HG03064 (cell line): ENCODE measurements around the gene NFAT5.
"Not testable (repeated sequence)": the region's sequence is repeated elsewhere in the genome, so short reads cannot be mapped to it uniquely, and the experiment has no call there.

Experiments
- ATAC-seq: cut with Tn5 transposase; IDR thresholded peaks from one replicate; pipeline ENCODE4 v1.9.1; 2021; ENCODE audit warnings: low read depth; ENCODE audit not compliant: unreplicated experiment

NFAT5 gene

DNA sequence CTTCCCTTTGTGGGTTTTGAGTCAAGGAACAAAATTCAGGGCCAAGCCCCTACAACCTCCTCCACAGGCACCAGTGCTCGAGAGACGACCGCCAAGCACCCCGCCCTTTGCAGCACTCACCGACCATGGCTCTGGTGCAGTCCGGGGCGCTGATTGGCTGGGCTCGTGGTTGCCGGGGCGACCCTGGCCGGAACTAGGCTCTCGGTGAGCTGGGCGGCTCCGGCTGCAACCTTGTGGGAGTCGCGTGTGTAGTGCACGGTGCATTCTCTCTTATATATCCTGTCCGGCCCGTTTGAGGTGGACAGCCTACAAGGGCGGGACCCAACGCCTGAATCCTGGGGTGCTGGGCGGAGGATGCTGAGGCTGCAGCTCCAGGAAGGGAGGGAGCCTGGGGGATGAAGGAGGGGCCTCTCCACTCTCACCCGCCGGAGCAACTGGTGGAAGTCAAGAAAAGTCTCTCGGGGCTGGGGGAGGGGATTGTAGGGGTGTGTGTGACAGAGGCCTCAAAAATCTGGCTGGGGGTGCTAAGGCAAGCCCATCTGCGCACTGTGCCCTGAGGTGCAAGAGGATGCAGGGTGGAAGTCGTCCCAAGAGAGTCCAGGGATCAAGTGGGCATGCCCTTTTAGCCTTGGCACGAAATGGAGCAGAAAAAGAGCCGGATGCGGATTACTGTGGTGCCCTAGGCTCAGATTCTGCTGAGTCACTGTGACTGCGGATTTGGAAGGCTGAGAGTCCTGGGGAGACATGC lies 160.7 kb downstream of the NFAT5 start, which contains the start of gene NQO1:
TSS of gene NQO1 (minus strand) at position 248 of the 748 bp plus-strand sequence. CDS start at position 127, 121 bp downstream.
- ATAC-seq = peak; percentile 94

DNA sequence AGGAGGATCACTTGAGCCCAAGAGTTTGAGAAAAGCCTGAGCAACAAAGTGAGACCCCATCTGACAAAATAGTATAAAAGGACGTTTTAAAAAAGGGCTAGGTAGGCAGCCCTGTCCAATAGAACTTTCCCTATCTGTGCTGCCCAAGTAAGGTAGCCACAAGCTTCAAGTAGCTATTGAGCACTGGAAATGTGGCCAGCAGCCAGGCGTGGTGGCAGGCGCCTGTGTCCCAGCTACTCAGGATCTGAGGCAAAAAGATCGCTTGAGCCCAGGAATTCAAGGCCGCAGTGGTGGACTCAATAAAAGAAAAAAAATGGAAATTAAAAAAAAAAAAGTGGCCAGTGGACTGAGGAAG lies 162.1 kb downstream of the NFAT5 start:
- ATAC-seq = no peak

DNA sequence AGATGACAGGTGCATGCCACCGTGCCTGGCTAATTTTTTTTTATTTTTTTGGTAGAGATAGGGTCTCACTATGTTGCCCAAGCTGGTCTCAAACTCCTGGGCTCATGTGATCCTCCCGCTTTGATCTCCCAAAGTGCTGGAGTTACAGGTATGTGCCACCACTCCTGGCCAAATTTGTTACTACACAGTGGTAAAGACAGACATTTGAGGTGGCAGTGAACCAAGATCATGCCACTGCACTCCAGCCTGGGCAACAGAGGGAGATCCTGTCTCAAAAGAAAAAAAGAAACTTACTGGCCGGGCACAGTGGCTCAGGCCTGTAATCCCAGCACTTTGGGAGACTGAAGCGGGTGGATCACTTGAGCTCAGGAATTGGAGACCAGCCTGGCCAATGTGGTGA lies 163.3 kb downstream of the NFAT5 start:
- not testable (repeated sequence) for ATAC-seq

DNA sequence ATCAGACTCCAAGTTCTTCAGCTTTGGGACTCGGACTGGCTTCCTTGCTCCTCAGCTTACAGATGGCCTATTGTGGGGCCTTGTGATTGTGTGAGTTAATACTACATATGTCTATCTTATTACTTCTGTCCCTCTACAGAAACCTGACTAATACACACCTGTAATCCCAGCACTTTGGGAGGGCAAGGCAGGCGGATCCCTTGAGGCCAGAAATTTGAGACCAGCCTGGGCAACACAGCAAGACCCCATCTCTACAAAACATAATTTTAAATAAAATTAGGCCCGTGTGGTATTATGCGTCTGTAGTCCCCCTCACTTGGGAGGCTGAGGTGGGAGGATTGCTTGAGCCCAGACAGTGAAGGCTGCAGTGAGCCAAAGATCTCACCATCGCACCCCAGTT lies 165.5 kb downstream of the NFAT5 start:
- not testable (repeated sequence) for ATAC-seq

DNA sequence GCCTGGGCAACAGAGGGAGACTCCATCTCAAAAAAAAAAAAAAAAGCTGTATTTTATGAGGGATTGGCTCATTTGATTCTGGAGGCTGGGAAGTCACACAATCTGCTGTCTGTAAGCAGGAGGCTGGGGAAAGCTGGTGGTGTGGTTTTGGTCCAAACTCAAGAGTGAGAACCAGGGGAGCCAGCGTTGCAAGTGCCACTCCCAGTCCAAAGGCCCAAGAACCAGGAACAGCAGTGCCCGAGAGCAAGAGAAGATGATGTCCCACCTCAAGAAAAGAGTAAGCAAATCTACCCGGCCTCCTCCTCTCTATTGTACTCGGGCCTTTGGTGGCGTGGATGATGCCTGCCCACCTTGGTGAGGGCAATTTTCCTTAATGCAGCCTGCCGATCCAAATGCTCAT lies 166.3 kb downstream of the NFAT5 start:
- ATAC-seq = no peak

DNA sequence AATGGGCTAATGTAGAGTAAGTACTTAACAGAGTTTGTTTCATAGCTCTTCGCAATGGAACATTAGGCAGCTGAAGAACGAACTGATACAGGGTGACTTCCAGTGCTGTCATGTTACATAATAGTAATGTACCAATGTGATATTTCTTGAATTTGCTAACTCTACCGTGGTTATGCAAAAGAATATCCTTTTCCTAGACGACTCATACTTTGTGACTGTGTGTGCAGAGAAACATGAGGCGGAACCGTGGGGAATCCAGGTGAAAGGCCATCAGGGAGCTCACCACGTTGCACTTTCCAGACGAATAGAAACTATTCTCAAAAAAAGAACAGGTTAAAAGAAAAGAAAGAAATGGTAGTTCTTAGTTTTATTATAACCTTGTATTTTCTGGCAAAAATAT lies 175.8 kb downstream of the NFAT5 start:
- ATAC-seq = no peak

DNA sequence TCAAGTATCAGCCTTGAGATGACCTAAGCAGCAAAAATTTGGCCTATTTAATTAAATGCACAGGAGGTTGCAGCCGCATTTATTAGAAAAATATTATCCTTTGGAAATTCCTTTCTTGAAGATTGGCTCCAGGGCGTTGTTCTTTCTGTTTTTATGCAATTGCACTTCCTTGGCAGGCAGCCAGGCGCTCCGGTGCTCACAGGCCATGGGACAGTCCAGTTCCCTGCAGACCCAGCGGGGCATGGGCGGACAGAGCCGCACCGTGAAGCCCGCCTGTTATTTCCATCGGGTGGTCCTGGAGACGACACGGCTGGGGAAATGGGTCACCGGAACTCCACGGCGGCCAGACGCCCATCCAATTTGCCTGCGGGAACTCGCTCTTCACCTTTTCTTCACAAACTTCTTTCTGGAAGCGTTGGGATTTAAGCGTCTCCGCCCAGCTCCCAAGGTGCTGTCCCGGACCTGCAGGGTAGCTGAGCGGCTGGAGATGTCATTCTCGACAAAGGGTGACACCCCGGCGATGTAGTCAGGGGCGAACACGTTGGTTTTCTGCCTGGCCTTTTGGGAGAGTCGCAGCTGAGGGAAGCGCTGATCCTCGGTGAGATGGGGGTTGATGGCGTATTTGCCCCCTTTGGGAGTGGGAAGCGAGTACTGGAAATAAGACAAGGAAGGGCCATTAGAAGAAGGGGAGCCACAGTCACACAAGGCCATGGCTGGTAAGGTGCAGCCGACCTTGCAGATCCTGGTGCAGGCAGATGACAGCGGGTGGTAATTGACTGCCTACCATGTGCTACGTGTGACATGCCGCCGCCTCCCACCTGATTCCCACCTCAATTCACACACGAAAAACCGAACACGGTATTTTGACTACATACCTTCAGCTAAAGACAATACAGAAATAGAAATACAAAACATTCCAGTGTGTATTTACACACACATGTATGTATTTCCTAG lies 176.5 kb downstream of the NFAT5 start:
- ATAC-seq = no peak

DNA sequence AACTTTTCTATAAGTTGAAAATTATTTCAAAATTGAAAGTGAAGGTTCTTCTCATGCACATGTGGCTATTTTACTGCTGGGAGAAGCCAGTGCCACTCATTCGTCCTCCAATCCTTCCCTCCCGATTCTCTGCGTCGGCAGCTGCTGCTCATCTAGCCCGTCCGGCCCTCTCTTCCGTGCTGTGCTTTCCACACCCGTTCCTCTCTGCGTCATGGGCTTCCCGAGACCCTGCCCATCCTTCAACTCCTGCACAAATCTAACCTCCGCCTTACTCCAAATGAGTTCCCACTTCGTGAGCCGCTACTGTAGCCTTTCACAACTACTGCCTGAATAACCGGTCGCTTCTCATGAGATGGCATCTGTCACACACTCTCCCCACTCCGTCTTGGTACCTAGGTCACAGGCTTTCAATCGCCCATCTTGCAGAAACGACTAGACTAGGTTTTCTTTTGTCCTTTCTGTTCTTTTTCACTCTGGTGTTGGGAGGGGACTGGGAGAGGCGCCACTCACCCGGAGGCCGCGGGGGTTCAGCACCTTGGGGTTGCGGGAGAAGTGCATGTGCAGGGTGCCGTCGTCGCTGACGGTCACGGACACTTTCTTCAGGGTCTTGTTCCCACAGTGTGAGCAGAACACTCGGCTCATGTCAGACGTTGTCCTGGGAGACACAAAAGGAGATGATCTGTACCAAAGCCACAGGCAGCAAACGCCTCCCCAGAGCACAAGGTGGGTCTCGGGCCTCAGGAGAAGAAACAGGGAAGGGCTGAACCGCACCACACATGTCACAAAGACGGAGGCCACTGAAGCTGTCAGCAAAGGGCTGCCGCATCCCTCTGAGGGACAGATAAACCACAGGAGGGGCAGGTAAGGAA lies 178.8 kb downstream of the NFAT5 start:
- no peak for ATAC-seq

DNA sequence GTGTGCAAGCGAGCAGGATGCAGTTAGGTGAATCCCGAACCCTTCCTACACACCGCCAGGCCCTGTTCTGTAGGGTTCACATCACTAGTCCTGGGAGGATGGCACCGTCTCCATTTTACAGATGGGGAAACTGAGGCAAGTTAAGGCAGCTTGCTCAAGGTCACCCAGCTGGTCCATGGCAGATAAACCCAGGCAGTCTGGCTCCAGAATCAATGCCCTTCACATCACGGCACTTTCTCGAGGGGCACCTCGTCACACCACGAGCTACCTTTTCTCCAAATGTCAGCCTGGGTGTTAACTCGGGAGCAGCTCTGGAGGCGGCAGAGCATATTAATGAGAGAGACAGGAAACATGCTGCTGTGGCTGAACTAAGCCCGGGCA lies 179.5 kb downstream of the NFAT5 start:
- no peak for ATAC-seq

DNA sequence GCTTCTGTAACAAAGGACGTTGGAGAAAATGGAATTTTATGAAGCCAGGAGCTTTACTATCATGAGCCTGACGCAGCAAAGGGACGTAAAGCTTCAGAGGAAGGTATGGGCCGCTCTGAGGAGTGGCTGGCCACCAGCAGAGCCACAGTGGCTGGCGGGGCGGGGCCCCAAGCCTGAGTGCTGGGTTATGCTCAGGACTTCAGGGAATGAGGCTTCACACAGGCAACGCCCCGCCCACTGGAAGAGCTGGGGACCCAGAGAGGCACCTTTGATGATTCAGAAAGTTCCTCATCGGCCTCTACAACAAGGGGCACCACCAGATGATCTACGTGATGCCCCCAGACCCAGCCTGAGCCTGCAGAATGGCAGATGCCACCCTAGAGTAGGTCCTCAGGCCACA lies 180.2 kb downstream of the NFAT5 start:
- no peak for ATAC-seq

DNA sequence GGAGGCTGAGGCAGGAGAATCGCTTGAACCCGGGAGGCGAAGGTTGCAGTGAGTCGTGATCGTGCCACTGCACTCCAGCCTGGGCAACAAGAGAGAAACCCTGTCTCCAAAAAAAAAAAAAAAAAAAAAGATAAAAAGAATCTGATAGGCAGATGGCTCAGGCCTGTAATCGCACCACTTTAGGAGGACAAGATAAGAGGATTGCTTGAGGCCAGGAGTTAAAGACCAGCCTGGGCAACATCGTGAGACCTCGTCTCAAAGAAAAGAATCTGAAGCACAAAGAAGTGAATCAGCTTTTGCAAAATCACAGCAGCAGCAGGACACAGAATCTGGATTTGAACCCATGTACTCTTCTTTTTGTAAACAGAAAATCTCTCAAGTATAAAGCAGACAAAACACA lies 181.3 kb downstream of the NFAT5 start:
- no peak for ATAC-seq

DNA sequence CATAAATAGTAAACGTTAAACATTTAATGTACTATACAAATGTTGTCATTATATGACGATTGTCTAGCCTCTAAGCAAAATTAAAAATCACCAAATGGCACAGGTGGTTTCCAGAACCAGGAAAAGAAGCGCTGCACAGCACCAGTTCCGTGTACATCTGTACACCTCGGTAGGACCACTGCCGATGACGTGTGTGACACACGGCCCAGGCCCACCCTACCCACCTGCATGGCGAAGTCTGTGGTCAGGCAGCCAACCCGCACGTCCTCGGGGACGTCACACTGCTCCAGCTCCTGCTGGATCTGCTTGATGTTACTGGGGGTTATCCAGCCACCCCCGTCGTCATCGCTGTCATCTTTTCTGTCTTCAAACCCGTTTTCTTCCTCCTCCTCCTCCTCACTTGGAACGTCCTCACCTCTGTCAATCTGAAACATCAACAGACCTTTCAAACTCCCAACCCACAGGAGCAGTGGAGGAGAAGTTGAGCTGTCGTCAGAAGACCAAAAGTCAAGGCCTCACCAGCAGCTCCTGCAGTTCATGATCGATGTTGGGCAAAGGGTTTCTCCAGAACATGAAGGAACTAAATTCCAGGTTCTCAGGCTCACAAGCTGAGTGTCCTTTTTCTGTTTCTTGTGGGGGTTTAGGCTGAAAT lies 183.1 kb downstream of the NFAT5 start:
- no peak for ATAC-seq

DNA sequence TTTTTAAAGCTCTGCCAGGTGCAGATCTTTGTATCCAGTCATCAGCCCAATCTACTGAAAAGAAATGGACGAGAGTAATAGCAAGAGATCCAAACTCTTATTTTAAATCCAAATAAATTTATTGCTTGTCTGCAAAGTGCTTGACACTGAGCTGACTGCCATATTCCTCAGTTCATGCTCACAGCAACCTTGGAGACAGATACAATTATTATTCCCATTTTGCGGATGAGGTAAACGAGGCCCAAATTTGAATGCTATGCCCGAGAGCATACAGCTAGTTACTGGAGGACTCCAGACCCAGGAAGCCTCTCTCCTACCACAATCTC lies 188.3 kb downstream of the NFAT5 start:
- no peak for ATAC-seq
